ENCODE data around the gene IFIT2. TPM values are rescaled to one million over a fixed set of nuclear protein-coding genes. Genes with fewer than 3 reads are reported as not detected.

The IFIT2 gene
- polyA plus RNA-seq, 3 donors = 9.7 to 25.2 (median 15.5) TPM

DNA sequence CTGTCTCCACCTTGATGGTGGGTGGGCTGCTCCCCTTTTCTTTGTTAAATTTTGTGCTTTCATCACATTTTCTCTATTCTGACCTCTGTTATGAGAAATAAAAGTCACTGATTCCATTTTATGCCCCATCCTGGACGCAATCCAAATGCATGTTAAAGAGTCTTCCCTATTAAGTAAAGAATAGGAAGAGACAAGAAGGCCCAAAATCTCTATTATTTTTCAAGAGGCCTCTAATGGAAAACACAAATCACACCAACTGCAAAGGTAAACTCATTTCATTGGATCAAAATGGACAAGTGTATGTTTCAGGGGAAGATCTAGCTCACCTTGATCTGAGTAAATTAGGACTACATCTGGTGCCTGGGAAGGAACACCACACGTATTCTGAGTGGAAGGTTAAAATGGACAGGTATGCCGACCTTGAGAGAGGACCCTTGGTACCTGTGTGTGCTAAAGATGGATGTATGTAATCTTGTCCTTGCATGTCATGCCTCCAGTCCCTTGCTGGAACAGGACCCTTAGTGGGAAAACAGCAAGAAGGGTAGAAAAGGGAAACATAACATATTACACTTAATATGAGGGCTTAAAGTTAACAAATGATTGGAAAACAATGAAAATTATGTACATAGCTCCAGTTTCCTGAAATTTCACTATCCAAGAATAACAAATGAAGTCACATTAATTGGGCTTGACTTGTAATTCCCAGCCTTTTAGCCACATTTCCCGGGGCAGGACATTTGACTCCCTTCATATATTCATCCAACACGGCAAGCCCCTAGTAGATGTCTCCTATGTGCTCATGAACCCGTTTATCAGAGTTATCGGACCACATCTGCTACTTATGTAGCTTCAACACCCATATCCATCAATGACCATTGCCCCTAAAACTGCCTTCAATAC is 7.6 kb downstream of the IFIT2 start:
- H3K4me1 Mint-ChIP-seq = peaks cover 6% of the 10 kb centered on the region
- WGBS (ENCODE audit: insufficient coverage) = 93% methylated on average over 4 of the region's 7 CpGs

More for the DNA sequence above, 7.6 kb downstream of the IFIT2 start:
- no peak overlapping the region for H3K27ac ChIP-seq (ENCODE audit: low read depth in 1 of 2, low read length in 2 of 2)
- H2AFZ ChIP-seq (ENCODE audit: insufficient read depth, low read depth, low read length, poor library complexity, severe bottlenecking) = no peak overlapping the region
- TF ChIP-seq, protein P1, sequence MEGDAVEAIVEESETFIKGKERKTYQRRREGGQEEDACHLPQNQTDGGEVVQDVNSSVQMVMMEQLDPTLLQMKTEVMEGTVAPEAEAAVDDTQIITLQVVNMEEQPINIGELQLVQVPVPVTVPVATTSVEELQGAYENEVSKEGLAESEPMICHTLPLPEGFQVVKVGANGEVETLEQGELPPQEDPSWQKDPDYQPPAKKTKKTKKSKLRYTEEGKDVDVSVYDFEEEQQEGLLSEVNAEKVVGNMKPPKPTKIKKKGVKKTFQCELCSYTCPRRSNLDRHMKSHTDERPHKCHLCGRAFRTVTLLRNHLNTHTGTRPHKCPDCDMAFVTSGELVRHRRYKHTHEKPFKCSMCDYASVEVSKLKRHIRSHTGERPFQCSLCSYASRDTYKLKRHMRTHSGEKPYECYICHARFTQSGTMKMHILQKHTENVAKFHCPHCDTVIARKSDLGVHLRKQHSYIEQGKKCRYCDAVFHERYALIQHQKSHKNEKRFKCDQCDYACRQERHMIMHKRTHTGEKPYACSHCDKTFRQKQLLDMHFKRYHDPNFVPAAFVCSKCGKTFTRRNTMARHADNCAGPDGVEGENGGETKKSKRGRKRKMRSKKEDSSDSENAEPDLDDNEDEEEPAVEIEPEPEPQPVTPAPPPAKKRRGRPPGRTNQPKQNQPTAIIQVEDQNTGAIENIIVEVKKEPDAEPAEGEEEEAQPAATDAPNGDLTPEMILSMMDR (IDR thresholded peaks at IDR 0.05) = no peak
- intact Hi-C loops (cut with micrococcal nuclease) = loop anchor here in 1 of 2 donors (10.0 kb wide), 1 partner anchor 105 kb away; the partner anchor contains the start of gene IFIT5
- no peak overlapping the region for H3K4me3 Mint-ChIP-seq
- no peaks in the 10 kb centered on the region for H3K9me3 ChIP-seq (replicated peaks in 1 of 2; ENCODE audit: control insufficient read depth in 1 of 2, insufficient read depth in 1 of 2, low read length in 2 of 2)
- peaks cover 0 to 2% (median 0%) of the 10 kb centered on the region in 7 donors for H3K9me3 Mint-ChIP-seq
- peaks cover 17 to 32% of the 10 kb centered on the region in 2 donors for H3K36me3 ChIP-seq (replicated peaks in 1 of 2; ENCODE audit: control insufficient read depth in 1 of 2, insufficient read depth in 2 of 2, low read length in 2 of 2)
- no peak overlapping the region for H3K4me2 ChIP-seq (replicated peaks; ENCODE audit: extremely low read depth, low read length, poor library complexity, severe bottlenecking)
- no peak overlapping the region for H3K27ac Mint-ChIP-seq
- peaks cover 0 to under 1% of the 10 kb centered on the region in 2 donors for H3K4me1 ChIP-seq (ENCODE audit: control insufficient read depth in 1 of 2, insufficient read depth in 2 of 2, low read length in 2 of 2)
- H3K9ac ChIP-seq (ENCODE audit: insufficient read depth, low read length, poor library complexity, severe bottlenecking) = no peak overlapping the region
- no peaks in the 10 kb centered on the region for H3K27me3 ChIP-seq (ENCODE audit: control insufficient read depth in 2 of 2, insufficient read depth in 2 of 2, low read length in 2 of 2)
- H3K36me3 Mint-ChIP-seq = peaks cover 27 to 36% of the 10 kb centered on the region in 2 donors
- no peaks in the 10 kb centered on the region for H3K79me2 ChIP-seq (ENCODE audit: insufficient read depth, low read length)
- H3K27me3 Mint-ChIP-seq (ENCODE audit: low read depth in 3 of 3) = peaks cover 0 to 2% (median 1%) of the 10 kb centered on the region in 3 donors
- no peak for DNase-seq
- H3K4me3 ChIP-seq (replicated peaks in 1 of 3; ENCODE audit: low read depth in 2 of 3, low read length in 3 of 3) = no peak overlapping the region
- peaks cover 27% of the 10 kb centered on the region for H4K20me1 ChIP-seq (ENCODE audit: insufficient read depth, low read length)

Measured in CD14-positive monocyte (primary cell).